Transverse colon (tissue), 4 donors: Measurements from ENCODE around the gene SORL1. TPM values are rescaled to one million over a fixed set of nuclear protein-coding genes. Genes with fewer than 3 reads are reported as not detected.

Source experiments
- DNase-seq: peaks from one replicate; pipeline ENCODE4 v3.0.0-alpha.2; 2019
- H3K27ac ChIP-seq, 4 donors: fragments of 200-600 bp; sonication (generic); 2 replicates each; pipeline ENCODE4 v1.5.1; 2016 to 2018; ENCODE audit warnings: inconsistent platforms in 4 of 4
- H3K27me3 ChIP-seq: fragments of 200-600 bp; sonication (generic); 2 replicates; pipeline ENCODE4 v1.5.1; 2017; ENCODE audit warnings: inconsistent platforms
- H3K36me3 ChIP-seq, 4 donors: fragments of 200-600 bp; sonication (generic); 2 replicates each; pipeline ENCODE4 v1.5.1; 2017 to 2019; ENCODE audit warnings: inconsistent platforms in 4 of 4
- H3K4me1 ChIP-seq, 4 donors: fragments of 200-600 bp; sonication (generic); 2 replicates each; pipeline ENCODE4 v1.5.1; 2017 to 2020; ENCODE audit warnings: inconsistent platforms in 4 of 4
- H3K4me3 ChIP-seq, 4 donors: fragments of 200-600 bp; sonication (generic); 1 replicate in 1 of 4; 2 replicates in 3 of 4; pipeline versions ENCODE4 v1.5.1 to v1.6.1; 2017 to 2019; ENCODE audit warnings: inconsistent platforms in 4 of 4
- H3K9me3 ChIP-seq, 2 donors: fragments of 200-600 bp; sonication (generic); 2 replicates each; pipeline ENCODE4 v1.5.1; 2017 to 2019; ENCODE audit warnings: inconsistent platforms in 2 of 2
- EP300 ChIP-seq: sonication (generic); formaldehyde crosslinking; IDR thresholded peaks from one replicate; pipeline ENCODE4 v1.6.1; 2017; ENCODE audit warnings: antibody characterized with exemption, low read depth
- POLR2A ChIP-seq: fragments of 450-650 bp; IDR thresholded peaks from one replicate; pipeline ENCODE4 v1.6.1; 2016; ENCODE audit warnings: antibody characterized with exemption, mild to moderate bottlenecking, moderate library complexity
- POLR2AphosphoS5 ChIP-seq, 3 donors: sonication (generic); formaldehyde crosslinking; IDR thresholded peaks; one replicate each; pipeline ENCODE4 v1.6.1; 2016; ENCODE audit warnings: antibody characterized with exemption in 3 of 3
- WGBS, 2 donors: methylation state at CpG; one replicate each; pipeline ENCODE4 v1.1.5; 2018; ENCODE audit warnings: low coverage in 1 of 2; 5-methylcytosine and 5-hydroxymethylcytosine counted together
- in situ Hi-C, 4 donors: fragments of 200-750 bp; cut with MboI; loops; one replicate each; pipeline versions ENCODE4 v1.15.0 to v1.15.1; 2017; ENCODE audit warnings: low sequenced_read_pairs in 3 of 4, low pct_ligation_motif_present in 1 of 4, low pct_unique_long_range_greater_than_20kb in 1 of 4
- intact Hi-C: fragments of 100-400 bp; cut with DNase I; formaldehyde crosslinking; loops from one replicate; pipeline ENCODE4 v1.15.1; 2023; ENCODE audit warnings: low total_unique reads
- total RNA-seq, 4 donors: library from RNA; depleted of rRNA; stranded (reverse); fragments of >200 nt; gene quantifications; one replicate each; pipeline ENCODE4 v1.1.0, GENCODE V29; 2016
- TF ChIP-seq, protein P1 (sequence below), 5 experiments: fragments of 200-600 bp in 3 of 5; fragments of 450-650 bp in 2 of 5; sonication (generic) in 3 of 5; IDR thresholded peaks; 1 replicate in 2 of 5; 2 replicates in 3 of 5; pipeline ENCODE4 v1.5.1; 2016 to 2017; ENCODE audit warnings: antibody characterized with exemption in 5 of 5, inconsistent platforms in 3 of 5, mild to moderate bottlenecking in 2 of 5, moderate library complexity in 1 of 5

SORL1 gene
- total RNA-seq, 4 donors from 2014 or later: 81.6 to 338 (median 129) TPM

DNA sequence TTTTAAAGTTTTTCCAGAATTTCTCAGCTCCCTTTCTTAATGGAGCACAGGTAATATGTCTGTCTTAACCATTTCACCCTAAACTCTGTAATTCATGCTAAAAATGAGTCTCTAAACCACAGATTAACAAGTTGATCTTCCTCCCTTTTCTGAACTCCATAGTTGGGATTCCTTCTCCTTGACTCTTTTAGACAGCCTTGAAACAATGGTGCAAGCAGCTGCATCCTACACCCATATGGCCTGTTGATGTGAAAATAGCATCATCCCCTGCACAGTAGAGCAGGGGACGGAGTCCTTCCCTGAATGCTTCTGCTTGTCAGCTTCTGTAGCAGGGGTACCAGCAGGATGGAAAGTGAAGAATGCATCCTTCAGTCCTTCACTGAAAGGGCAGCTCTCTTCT, 193.5 kb downstream of the SORL1 start:
- in situ Hi-C loops (no loop called here), intact Hi-C loops (no loop called here)
- Histone ChIP-seq H3K4me3 (no peak overlapping the region), H3K4me1 (no peaks in the 10 kb centered on the region), H3K36me3 (no peaks in the 10 kb centered on the region), H3K9me3 (no peaks in the 10 kb centered on the region), H3K27me3 (no peaks in the 10 kb centered on the region), H3K27ac (no peak overlapping the region)
- WGBS, 2 donors: 100% methylated on average over 1 of the region's 1 CpG; no CpG with 5 or more reads in 1 of the 2 donors
- DNase-seq: no peak
- TF ChIP-seq, protein P1, sequence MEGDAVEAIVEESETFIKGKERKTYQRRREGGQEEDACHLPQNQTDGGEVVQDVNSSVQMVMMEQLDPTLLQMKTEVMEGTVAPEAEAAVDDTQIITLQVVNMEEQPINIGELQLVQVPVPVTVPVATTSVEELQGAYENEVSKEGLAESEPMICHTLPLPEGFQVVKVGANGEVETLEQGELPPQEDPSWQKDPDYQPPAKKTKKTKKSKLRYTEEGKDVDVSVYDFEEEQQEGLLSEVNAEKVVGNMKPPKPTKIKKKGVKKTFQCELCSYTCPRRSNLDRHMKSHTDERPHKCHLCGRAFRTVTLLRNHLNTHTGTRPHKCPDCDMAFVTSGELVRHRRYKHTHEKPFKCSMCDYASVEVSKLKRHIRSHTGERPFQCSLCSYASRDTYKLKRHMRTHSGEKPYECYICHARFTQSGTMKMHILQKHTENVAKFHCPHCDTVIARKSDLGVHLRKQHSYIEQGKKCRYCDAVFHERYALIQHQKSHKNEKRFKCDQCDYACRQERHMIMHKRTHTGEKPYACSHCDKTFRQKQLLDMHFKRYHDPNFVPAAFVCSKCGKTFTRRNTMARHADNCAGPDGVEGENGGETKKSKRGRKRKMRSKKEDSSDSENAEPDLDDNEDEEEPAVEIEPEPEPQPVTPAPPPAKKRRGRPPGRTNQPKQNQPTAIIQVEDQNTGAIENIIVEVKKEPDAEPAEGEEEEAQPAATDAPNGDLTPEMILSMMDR (IDR thresholded peaks at IDR 0.05): no peak
- TF ChIP-seq POLR2A (no peak), POLR2AphosphoS5 (IDR thresholded peaks at IDR 0.05) (no peak), EP300 (no peak)

DNA sequence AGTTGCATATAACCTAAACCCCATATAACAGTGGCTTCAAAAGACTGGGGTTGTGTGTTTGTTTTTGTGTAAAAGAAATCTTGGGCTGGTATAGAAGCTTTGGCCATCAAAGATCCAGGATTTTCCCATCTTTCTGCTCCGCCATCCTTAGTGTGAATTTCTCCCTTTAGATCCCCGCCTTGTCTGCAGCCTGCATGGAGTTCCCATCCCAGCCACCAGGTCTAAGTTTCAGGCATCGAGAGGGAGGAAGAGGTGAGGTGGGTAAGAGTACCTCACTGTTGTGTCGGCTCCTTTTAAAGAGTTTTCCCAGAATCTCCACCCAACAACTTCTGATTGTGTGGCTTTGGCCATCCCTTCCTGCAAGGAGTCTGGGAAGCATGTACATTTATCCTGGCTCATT, 196.2 kb downstream of the SORL1 start:
- Histone ChIP-seq H3K27me3 (no peaks in the 10 kb centered on the region), H3K9me3 (no peaks in the 10 kb centered on the region), H3K27ac (no peak overlapping the region), H3K4me1 (no peaks in the 10 kb centered on the region), H3K4me3 (no peak overlapping the region), H3K36me3 (no peaks in the 10 kb centered on the region)
- TF ChIP-seq, protein P1 (IDR thresholded peaks at IDR 0.05): no peak
- TF ChIP-seq EP300: no peak
- no peak for TF ChIP-seq POLR2AphosphoS5 (IDR thresholded peaks at IDR 0.05)
- TF ChIP-seq POLR2A: no peak
- DNase-seq: no peak
- in situ Hi-C loops: no loop called here
- 94 to 100% methylated on average over 4 of the region's 4 CpGs for WGBS, 2 donors
- intact Hi-C loops: no loop called here

DNA sequence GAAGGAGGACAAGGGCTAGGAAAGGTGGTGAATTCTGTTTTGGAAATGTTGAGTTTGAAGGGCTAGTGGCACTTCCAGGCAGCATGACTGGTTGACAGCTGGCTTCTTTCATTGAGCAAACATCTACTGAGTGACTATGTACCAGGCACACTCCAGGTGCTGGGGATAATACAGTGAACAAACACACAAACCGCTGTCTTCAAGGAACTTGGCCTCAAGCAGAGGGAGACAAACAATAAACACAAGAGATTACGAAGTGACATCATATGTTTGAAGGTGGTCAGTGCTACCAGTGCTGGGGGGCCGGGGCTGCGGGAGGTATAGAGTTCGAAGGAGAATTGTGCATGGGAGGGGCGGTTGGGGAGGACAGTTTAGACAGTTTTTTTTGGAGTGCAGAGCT, 197.7 kb downstream of the SORL1 start:
- TF ChIP-seq, protein P1 (IDR thresholded peaks at IDR 0.05): no peak
- no peak for TF ChIP-seq POLR2A
- no peak for TF ChIP-seq POLR2AphosphoS5 (IDR thresholded peaks at IDR 0.05)
- TF ChIP-seq EP300: no peak
- in situ Hi-C loops: loop anchor here (10.0 to 25.0 kb wide), 6 partner anchors 455 to 863 kb away; no protein-coding TSS in a partner anchor
- 44% methylated on average over 6 of the region's 6 CpGs; no CpG with 5 or more reads in 1 of the 2 donors for WGBS, 2 donors
- no peak for DNase-seq
- H3K4me3 ChIP-seq: no peak overlapping the region
- H3K36me3 ChIP-seq: no peaks in the 10 kb centered on the region
- no peaks in the 10 kb centered on the region for H3K9me3 ChIP-seq
- intact Hi-C loops: loop anchor here (10.0 kb wide), 1 partner anchor 855 kb away; no protein-coding TSS in a partner anchor
- H3K27ac ChIP-seq: no peak overlapping the region
- H3K27me3 ChIP-seq: no peaks in the 10 kb centered on the region
- peaks cover 0 to 3% (median under 1%) of the 10 kb centered on the region in 4 donors for H3K4me1 ChIP-seq

DNA sequence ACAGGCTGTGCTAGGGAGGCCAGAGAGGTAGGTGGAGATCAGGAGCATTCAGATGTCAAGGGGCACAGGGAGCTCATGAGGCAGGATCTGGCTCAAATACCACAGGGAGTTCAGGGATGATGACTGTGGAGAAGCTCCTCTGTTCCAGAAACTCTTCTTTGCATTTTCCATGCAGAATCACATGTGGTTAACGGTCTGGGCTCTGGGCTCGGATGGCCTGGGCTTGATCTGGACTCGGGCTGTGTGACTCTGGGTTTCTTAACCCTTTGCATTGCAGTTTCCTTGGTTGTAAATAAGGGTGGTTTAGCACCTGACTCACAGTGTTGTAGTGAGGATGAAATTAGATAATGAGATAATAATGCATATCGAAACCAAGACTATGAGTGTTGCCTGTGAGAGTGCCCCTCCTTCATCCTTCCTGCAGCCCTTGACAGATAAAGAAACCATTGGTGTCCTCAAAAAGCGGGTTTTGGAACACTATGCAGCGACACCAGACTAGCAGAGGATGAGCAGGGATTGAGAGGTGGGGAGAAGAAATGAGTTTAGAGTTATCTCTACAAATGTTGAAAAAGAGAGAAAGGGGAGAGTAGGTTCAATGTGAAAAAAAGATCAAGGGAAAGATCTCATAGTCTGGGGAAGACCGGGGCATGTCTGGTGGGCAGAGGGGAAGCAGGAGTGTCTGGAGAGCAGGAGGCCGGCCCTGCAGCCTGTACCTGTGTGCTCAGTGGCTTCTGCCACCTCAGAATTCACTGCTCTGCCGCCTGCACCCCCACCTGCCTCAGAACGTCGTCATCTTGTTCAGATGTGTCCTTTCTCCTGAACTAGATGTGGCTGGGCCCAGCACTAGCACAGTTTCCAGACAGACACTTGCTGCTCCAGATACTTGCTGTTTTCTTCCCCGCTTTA, 198.5 kb downstream of the SORL1 start:
- Histone ChIP-seq H3K36me3 (no peaks in the 10 kb centered on the region), H3K4me3 (no peak overlapping the region), H3K27ac (no peak overlapping the region), H3K27me3 (no peaks in the 10 kb centered on the region), H3K4me1 (peaks cover 0 to 9% (median 4%) of the 10 kb centered on the region in 4 donors), H3K9me3 (no peaks in the 10 kb centered on the region)
- no peak for TF ChIP-seq POLR2A
- TF ChIP-seq, protein P1 (IDR thresholded peaks at IDR 0.05): no peak
- TF ChIP-seq EP300: no peak
- no peak for TF ChIP-seq POLR2AphosphoS5 (IDR thresholded peaks at IDR 0.05)
- WGBS, 2 donors: 69 to 71% methylated on average over 1 to 12 of the region's 12 CpGs
- in situ Hi-C loops (loop anchor here (10.0 to 25.0 kb wide), 6 partner anchors 454 to 862 kb away; no protein-coding TSS in a partner anchor), intact Hi-C loops (loop anchor here (10.0 kb wide), 1 partner anchor 854 kb away; no protein-coding TSS in a partner anchor)
- DNase-seq: no peak
